DMS 273 treated with DMSO at 0.1 percent for 48 hours (cell line): ENCODE data around the gene BCAS1.
A peak's percentile ranks its signal among the peaks of the same experiment; 100 is the strongest.

Experiments used
- DNase-seq: peaks from one replicate; lab custom pipeline; 2025; lab: John Stamatoyannopoulos, UW

BCAS1 gene

GRCh38 chr20:53960579-53961272 lies 109.7 kb downstream of the BCAS1 start:
- no peak for DNase-seq

- no peak for DNase-seq
These were observed 110.3 kb downstream of the BCAS1 start for GRCh38 chr20:53959911-53960578.

- no peak for DNase-seq
These were observed 112.1 kb downstream of the BCAS1 start for GRCh38 chr20:53958260-53958659.

- no peak for DNase-seq
These were observed 112.8 kb downstream of the BCAS1 start for GRCh38 chr20:53957451-53958172.

- no peak for DNase-seq
These were observed 114.2 kb downstream of the BCAS1 start for GRCh38 chr20:53956013-53956715.

GRCh38 chr20:53954723-53955658 lies 115.4 kb downstream of the BCAS1 start:
- no peak for DNase-seq

- DNase-seq = no peak
These were observed 117.8 kb downstream of the BCAS1 start for GRCh38 chr20:53952528-53953096.

- DNase-seq = no peak
These were observed 119.8 kb downstream of the BCAS1 start for GRCh38 chr20:53950578-53950977.

GRCh38 chr20:53950031-53950430 lies 120.4 kb downstream of the BCAS1 start:
- no peak for DNase-seq

- no peak for DNase-seq
These were observed 121.0 kb downstream of the BCAS1 start for GRCh38 chr20:53949319-53949839.

GRCh38 chr20:53948383-53949318 lies 121.7 kb downstream of the BCAS1 start:
- no peak for DNase-seq

- DNase-seq = no peak
These were observed 122.7 kb downstream of the BCAS1 start for GRCh38 chr20:53947501-53948195.

- no peak for DNase-seq
These were observed 124.3 kb downstream of the BCAS1 start for GRCh38 chr20:53946106-53946505.

- no peak for DNase-seq
These were observed 124.9 kb downstream of the BCAS1 start for GRCh38 chr20:53945478-53945877.

GRCh38 chr20:53944796-53945195 lies 125.6 kb downstream of the BCAS1 start:
- DNase-seq = no peak

GRCh38 chr20:53943522-53944291 lies 126.7 kb downstream of the BCAS1 start:
- peak; percentile 38 for DNase-seq

- no peak for DNase-seq
These were observed 127.4 kb downstream of the BCAS1 start for GRCh38 chr20:53942973-53943372.

GRCh38 chr20:53942472-53942816 lies 128.0 kb downstream of the BCAS1 start:
- DNase-seq = no peak
